ENCODE measurements around the gene UBE2E1.

DNA sequence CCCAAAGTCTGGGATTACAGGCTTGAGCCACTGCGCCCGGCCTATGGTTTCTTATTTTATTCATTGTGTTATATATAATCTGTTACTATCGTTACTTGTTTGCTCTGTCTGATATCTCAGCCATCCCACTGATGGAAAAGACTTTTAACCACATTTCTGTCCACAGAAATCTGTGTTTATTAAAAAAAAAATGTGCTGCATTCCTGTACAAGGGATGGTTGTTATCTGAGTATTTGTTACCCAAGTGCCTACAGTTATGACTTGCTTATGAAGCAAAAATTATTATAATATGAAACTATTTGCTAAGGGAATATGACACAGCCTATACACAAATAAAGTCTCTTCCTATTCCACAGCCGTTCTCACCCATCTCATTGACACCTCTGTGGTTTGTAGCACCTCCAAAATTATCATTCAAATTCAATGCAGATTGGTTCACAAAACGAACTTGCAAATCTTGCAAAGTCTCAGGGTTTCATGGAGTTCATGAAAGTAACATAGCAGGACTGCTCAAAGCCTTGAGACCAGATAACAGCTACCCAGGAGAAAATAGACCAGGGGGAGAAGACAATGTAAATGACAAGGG lies 47.4 kb upstream of the UBE2E1 start:
- no peak for TF ChIP-seq EZH2 (IDR thresholded peaks at IDR 0.05; ENCODE audit: low read depth, unreplicated experiment)
- no peak for TF ChIP-seq JUNB (IDR thresholded peaks at IDR 0.05; ENCODE audit: unreplicated experiment)
- TF ChIP-seq EZH2phosphoT487 (IDR thresholded peaks at IDR 0.05; ENCODE audit: unreplicated experiment) = no peak
- TF ChIP-seq, protein P1, sequence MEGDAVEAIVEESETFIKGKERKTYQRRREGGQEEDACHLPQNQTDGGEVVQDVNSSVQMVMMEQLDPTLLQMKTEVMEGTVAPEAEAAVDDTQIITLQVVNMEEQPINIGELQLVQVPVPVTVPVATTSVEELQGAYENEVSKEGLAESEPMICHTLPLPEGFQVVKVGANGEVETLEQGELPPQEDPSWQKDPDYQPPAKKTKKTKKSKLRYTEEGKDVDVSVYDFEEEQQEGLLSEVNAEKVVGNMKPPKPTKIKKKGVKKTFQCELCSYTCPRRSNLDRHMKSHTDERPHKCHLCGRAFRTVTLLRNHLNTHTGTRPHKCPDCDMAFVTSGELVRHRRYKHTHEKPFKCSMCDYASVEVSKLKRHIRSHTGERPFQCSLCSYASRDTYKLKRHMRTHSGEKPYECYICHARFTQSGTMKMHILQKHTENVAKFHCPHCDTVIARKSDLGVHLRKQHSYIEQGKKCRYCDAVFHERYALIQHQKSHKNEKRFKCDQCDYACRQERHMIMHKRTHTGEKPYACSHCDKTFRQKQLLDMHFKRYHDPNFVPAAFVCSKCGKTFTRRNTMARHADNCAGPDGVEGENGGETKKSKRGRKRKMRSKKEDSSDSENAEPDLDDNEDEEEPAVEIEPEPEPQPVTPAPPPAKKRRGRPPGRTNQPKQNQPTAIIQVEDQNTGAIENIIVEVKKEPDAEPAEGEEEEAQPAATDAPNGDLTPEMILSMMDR (conservative IDR thresholded peaks at IDR 0.05; ENCODE audit: low read depth in 2 of 2) = no peak
- TF ChIP-seq, protein P2, sequence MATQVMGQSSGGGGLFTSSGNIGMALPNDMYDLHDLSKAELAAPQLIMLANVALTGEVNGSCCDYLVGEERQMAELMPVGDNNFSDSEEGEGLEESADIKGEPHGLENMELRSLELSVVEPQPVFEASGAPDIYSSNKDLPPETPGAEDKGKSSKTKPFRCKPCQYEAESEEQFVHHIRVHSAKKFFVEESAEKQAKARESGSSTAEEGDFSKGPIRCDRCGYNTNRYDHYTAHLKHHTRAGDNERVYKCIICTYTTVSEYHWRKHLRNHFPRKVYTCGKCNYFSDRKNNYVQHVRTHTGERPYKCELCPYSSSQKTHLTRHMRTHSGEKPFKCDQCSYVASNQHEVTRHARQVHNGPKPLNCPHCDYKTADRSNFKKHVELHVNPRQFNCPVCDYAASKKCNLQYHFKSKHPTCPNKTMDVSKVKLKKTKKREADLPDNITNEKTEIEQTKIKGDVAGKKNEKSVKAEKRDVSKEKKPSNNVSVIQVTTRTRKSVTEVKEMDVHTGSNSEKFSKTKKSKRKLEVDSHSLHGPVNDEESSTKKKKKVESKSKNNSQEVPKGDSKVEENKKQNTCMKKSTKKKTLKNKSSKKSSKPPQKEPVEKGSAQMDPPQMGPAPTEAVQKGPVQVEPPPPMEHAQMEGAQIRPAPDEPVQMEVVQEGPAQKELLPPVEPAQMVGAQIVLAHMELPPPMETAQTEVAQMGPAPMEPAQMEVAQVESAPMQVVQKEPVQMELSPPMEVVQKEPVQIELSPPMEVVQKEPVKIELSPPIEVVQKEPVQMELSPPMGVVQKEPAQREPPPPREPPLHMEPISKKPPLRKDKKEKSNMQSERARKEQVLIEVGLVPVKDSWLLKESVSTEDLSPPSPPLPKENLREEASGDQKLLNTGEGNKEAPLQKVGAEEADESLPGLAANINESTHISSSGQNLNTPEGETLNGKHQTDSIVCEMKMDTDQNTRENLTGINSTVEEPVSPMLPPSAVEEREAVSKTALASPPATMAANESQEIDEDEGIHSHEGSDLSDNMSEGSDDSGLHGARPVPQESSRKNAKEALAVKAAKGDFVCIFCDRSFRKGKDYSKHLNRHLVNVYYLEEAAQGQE (IDR thresholded peaks at IDR 0.05; ENCODE audit: unreplicated experiment) = no peak
- TF ChIP-seq, protein P3, sequence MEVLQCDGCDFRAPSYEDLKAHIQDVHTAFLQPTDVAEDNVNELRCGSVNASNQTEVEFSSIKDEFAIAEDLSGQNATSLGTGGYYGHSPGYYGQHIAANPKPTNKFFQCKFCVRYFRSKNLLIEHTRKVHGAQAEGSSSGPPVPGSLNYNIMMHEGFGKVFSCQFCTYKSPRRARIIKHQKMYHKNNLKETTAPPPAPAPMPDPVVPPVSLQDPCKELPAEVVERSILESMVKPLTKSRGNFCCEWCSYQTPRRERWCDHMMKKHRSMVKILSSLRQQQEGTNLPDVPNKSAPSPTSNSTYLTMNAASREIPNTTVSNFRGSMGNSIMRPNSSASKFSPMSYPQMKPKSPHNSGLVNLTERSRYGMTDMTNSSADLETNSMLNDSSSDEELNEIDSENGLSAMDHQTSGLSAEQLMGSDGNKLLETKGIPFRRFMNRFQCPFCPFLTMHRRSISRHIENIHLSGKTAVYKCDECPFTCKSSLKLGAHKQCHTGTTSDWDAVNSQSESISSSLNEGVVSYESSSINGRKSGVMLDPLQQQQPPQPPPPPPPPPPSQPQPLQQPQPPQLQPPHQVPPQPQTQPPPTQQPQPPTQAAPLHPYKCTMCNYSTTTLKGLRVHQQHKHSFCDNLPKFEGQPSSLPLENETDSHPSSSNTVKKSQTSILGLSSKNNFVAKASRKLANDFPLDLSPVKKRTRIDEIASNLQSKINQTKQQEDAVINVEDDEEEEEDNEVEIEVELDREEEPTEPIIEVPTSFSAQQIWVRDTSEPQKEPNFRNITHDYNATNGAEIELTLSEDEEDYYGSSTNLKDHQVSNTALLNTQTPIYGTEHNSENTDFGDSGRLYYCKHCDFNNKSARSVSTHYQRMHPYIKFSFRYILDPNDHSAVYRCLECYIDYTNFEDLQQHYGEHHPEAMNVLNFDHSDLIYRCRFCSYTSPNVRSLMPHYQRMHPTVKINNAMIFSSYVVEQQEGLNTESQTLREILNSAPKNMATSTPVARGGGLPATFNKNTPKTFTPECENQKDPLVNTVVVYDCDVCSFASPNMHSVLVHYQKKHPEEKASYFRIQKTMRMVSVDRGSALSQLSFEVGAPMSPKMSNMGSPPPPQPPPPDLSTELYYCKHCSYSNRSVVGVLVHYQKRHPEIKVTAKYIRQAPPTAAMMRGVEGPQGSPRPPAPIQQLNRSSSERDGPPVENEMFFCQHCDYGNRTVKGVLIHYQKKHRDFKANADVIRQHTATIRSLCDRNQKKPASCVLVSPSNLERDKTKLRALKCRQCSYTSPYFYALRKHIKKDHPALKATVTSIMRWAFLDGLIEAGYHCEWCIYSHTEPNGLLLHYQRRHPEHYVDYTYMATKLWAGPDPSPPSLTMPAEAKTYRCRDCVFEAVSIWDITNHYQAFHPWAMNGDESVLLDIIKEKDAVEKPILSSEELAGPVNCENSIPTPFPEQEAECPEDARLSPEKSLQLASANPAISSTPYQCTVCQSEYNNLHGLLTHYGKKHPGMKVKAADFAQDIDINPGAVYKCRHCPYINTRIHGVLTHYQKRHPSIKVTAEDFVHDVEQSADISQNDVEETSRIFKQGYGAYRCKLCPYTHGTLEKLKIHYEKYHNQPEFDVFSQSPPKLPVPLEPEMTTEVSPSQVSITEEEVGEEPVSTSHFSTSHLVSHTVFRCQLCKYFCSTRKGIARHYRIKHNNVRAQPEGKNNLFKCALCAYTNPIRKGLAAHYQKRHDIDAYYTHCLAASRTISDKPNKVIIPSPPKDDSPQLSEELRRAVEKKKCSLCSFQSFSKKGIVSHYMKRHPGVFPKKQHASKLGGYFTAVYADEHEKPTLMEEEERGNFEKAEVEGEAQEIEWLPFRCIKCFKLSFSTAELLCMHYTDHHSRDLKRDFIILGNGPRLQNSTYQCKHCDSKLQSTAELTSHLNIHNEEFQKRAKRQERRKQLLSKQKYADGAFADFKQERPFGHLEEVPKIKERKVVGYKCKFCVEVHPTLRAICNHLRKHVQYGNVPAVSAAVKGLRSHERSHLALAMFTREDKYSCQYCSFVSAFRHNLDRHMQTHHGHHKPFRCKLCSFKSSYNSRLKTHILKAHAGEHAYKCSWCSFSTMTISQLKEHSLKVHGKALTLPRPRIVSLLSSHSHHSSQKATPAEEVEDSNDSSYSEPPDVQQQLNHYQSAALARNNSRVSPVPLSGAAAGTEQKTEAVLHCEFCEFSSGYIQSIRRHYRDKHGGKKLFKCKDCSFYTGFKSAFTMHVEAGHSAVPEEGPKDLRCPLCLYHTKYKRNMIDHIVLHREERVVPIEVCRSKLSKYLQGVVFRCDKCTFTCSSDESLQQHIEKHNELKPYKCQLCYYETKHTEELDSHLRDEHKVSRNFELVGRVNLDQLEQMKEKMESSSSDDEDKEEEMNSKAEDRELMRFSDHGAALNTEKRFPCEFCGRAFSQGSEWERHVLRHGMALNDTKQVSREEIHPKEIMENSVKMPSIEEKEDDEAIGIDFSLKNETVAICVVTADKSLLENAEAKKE (CRISPR knock-in tag; IDR thresholded peaks at IDR 0.05) = no peak
- TF ChIP-seq POLR2AphosphoS5 (IDR thresholded peaks at IDR 0.05; ENCODE audit: low read depth) = no peak
- TF ChIP-seq CREB1 (CRISPR knock-in tag; IDR thresholded peaks at IDR 0.05; ENCODE audit: low read depth) = no peak
- TF ChIP-seq STAT1 (IDR thresholded peaks at IDR 0.05; ENCODE audit: unreplicated experiment) = no peak
- no peak for TF ChIP-seq ZNF331 (CRISPR knock-in tag; IDR thresholded peaks at IDR 0.05; ENCODE audit: low read depth)
- TF ChIP-seq, protein P4, sequence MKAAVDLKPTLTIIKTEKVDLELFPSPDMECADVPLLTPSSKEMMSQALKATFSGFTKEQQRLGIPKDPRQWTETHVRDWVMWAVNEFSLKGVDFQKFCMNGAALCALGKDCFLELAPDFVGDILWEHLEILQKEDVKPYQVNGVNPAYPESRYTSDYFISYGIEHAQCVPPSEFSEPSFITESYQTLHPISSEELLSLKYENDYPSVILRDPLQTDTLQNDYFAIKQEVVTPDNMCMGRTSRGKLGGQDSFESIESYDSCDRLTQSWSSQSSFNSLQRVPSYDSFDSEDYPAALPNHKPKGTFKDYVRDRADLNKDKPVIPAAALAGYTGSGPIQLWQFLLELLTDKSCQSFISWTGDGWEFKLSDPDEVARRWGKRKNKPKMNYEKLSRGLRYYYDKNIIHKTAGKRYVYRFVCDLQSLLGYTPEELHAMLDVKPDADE (IDR thresholded peaks at IDR 0.05) = no peak

Measured in GM23338 (cell line).